Measurements from ENCODE around the gene IL1RL2.

The IL1RL2 gene

GRCh38 chr2:102159295-102159694 is 27.5 kb upstream of the IL1RL2 start:
- DNase-seq: no peak

- no peak for DNase-seq
These were observed 20.5 kb upstream of the IL1RL2 start for GRCh38 chr2:102166189-102166845.

DNA sequence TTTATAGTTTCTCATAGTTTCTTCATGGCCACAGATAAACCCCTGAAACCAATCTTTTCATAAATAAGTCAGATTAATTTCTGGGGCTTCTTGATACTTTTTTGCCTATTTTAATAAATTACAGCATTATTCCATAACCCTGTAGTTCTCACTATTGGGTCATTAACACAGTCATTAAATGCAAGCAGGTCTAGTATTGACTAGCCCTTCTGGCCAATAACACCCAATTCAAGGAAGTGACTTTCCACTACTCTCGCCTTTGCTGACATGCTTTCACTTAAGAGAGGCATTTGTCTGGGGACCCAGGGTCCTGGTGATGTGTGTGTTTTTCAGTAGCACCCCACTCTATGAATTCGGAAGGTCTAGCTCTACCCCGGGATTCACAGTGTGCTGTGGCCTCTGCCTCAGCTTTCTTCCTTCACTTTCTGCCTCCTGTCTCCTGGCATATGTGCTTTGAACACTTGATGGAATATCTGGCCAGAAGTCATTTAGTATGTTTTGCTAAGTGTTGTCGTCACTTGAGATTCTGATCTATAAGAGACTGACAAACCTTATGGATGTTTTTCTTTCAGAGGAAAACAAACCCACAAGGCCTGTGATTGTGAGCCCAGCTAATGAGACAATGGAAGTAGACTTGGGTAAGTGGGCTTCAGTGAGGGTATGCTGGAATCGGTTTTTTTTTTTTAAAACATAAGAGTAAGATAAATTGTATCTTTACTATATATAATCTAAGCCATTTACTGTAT is 18.6 kb upstream of the IL1RL2 start:
- no peak for DNase-seq

GRCh38 chr2:102171946-102172345 is 14.9 kb upstream of the IL1RL2 start:
- no peak for DNase-seq

DNA sequence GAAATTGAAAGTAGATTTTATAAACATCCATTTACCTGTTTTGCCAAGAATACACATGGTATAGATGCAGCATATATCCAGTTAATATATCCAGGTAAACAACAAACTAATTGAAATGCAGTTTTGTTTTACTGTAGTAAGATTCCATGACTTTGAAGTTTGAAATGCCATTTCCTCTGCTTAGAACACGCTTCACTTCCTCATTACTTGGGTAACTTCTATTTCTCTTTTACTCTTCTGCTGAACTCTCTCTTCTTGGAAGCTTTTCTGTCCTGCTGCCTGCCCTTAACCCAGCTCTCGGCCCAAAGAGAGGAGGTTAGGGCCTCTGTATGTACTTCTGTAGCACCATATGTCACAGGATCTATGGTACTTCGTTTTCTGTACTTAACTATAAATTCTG is 14.1 kb upstream of the IL1RL2 start:
- no peak for DNase-seq

DNA sequence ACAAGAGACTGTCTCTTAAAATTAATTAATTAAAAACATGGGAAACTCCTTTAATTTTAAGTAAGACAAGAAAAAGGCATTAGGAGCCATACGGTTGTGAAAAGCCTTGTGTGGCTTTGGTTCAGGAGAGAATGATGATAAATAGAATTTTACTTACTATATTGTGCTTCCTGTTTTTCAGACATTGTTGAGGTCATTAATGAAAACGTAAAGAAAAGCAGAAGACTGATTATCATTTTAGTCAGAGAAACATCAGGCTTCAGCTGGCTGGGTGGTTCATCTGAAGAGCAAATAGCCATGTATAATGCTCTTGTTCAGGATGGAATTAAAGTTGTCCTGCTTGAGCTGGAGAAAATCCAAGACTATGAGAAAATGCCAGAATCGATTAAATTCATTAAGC is 10.7 kb upstream of the IL1RL2 start:
- no peak for DNase-seq

- DNase-seq: no peak
These were observed 8.9 kb upstream of the IL1RL2 start for GRCh38 chr2:102177814-102178478.

DNA sequence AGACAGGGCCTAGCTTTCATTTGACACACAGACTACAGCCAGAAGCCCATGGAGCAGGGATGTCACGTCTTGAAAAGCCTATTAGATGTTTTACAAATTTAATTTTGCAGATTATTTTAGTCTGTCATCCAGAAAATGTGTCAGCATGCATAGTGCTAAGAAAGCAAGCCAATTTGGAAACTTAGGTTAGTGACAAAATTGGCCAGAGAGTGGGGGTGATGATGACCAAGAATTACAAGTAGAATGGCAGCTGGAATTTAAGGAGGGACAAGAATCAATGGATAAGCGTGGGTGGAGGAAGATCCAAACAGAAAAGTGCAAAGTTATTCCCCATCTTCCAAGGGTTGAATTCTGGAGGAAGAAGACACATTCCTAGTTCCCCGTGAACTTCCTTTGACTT is 7.8 kb upstream of the IL1RL2 start:
- DNase-seq: no peak

DNA sequence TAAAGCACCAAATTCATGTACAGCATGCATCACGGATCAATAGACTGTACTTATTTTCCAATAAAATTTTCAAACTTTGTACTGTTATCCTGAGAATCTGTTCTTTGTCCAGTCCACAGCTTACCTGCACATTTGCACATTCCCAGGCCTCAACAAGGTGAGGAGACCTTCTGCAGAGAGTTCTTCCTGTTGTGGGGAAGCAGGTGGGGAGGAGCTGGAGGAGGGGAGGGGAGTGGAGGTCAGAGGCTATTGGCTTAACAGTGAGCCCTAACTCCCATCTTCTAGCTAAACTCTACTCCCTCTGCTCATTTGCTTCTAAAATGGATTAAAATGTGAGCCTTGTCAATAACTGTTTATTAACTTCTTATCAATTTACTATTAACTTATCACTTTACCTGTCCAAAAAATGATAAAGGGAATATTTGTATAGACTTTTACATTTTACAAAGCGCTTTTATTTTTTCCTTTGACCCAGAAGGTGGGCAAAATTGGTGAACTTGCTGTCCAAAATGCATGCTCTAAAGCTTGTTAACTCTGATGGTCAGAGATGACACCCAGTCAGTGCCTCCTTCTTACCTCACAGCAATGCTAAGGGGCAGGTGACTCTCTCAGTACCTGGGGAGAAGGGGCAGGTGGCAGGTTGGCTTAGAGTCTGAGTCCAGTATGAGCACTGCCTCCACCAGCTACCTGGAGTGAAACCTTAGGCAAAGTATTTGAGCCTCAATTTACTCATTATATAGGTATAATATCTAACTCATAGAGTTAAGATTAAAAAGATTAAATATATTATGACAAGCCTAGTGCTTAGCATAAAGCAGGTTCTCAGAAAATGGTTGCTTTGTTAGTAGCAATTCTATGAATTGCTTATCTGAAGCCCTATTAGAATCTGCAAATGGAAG is 6.8 kb upstream of the IL1RL2 start:
- no peak for DNase-seq

DNA sequence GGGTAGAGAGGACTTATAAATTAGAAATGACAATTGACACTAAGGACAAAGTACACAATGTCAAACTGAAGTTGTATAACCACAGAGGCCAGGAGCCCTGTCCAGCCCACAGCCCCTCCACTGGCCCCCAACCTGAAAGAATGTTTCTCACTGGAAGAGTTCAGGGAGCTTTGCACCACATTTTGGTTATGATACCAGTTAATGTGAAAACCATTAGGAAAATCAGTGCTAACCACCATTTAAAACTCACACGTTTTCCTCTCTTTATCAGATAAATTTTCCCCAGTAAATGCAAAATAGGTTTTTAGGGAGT is 6.2 kb upstream of the IL1RL2 start:
- no peak for DNase-seq

DNA sequence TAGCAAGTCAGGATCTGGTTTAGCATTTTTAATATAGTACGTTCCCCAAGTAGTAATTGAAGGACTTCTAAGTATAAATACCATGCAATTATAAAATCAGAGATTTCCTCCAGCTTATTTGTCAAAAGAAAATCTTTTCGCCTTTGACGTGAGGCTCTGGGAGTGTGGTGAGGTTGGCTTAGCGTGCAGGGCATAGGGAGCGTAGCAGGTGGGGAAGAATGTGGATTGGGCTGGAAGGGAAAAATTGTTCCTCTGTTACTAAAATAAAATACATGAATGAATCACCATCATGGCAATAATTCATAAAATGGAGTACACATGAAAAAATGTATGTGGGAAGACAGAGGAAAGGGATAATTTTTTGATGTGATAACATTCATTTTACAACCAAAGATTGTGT is 5.4 kb upstream of the IL1RL2 start:
- DNase-seq: no peak

GRCh38 chr2:102181919-102182635 is 4.7 kb upstream of the IL1RL2 start:
- DNase-seq: no peak

DNA sequence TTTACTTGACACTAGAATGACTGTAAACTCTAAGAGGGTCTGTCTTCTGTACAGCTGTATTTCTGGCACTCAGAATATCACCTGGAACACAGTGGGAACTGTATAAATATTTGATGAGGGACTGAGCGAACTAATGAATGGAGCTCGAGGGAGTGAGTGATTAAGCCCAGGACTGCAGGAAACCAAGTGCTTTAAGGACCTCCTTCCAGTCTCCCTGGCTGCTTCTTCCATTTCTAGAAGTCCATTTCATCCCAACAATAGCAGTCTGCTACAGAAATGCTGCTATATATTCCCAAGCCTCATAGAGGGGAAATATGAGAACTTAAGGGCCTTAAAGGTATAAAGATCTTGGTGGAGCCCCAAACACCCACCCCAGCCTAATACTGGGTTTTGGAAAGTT is 2.8 kb upstream of the IL1RL2 start:
- DNase-seq: no peak

GRCh38 chr2:102184568-102184967 is 2.3 kb upstream of the IL1RL2 start:
- no peak for DNase-seq

GRCh38 chr2:102185347-102185746 is 1.5 kb upstream of the IL1RL2 start:
- DNase-seq: peak in 1 of 2 donors; percentile 14

DNA sequence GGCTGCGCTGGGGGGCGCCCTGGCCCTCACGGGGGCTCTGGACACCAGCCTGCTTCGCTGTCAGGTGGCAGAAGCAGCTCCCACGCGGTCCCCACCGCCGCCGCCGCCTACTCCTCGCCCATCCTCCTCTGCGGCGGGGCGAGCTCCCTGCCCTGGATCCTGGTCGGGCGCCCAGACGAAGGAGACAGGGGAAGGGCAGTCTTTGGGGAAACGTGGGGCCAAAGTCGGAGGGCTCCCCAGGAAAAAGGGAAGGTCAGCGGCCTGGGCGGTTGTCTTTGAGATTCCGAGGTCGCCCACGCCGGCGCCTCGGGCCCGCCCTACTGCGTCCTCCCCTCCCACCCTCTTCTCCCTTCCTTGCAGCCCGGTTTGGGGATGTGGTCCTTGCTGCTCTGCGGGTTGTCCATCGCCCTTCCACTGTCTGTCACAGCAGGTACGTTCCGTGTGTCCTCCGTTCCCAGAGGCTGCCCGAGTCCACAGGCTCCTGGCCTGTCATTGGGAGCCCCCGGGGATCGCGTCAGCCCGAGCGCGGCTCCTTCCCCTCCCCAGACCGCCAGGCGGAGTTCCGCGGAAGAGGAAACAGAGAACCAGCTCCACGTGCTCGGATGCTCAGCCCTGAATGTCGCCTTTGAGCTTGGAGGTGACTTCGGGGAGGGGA is 800 bp downstream of the IL1RL2 start:
- peak; percentile 15 to 36 for DNase-seq

- DNase-seq: no peak
These were observed 3.7 kb downstream of the IL1RL2 start for GRCh38 chr2:102190430-102191107.

GRCh38 chr2:102191501-102191900 is 4.7 kb downstream of the IL1RL2 start:
- DNase-seq: no peak

- DNase-seq: no peak
These were observed 6.3 kb downstream of the IL1RL2 start for GRCh38 chr2:102193074-102193473.

DNA sequence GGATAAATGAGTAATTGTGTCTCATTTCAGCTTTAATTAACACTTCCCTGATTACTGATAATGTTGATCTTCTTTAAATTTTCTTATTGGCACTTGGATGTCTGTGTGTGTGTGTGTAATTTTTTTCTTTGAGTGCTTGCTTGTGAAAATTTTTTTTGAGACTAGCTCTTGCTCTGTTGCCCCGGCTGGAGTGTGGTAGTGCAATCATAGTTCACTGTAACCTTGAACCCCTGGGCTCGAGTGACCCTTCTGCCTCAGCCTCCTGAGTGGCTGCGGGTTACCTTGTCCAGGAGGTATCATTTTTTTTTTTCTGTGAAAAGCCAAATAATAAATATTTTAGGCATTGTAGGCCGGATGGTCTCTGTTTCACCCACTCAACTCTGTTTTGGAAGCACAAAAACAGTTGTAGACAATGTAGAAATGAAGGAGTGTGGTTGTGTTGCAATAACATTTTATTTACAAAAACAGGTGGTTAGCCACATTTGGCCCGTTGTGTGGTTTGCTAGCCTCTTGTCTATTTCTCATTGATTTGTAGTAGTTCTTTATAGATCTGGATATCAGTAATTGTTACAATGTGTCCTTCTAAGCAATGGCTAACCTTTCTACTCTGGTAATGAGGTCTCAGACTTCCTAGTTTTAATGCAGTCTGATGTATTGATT is 7.9 kb downstream of the IL1RL2 start:
- no peak for DNase-seq

Measured in stimulated activated CD4-positive, alpha-beta T cell treated with anti-CD3 and anti-CD28 coated beads, Interleukin-2, amount 100 ng/mL, for 48 hours (primary cell).